ENCODE measurements around the gene MGAT5.

Gene MGAT5

DNA sequence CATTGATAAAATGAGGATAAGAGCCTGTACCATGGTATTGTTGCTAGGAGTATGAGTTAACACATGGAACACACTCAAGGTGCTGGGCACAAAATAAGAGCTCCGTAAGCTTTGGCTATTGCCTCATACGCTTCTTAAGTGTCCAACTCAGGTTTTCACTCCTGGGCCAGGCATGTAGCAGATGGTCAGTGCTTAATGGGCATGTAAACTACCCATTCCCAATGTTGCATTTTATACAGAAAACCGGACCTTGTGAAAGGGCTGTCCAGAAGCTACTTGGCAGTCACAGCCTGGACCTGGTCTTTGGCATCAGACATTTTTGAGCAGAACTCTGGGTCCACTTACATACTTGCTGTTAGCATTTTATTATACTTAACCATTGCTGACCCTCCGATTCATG, 26.9 kb downstream of the MGAT5 start:
- no peak for TF ChIP-seq ZBTB7A (IDR thresholded peaks at IDR 0.05; ENCODE audit: low read depth)
- TF ChIP-seq MAX (IDR thresholded peaks at IDR 0.05): no peak
- TF ChIP-seq NFIC (IDR thresholded peaks at IDR 0.05): no peak
- TF ChIP-seq REST (IDR thresholded peaks at IDR 0.05; ENCODE audit: low read depth): no peak
- no peak for TF ChIP-seq EGR1 (IDR thresholded peaks at IDR 0.05)
- TF ChIP-seq CEBPB (IDR thresholded peaks at IDR 0.05): no peak
- TF ChIP-seq RAD21 (IDR thresholded peaks at IDR 0.05; ENCODE audit: low read depth): no peak
- TF ChIP-seq TCF12 (IDR thresholded peaks at IDR 0.05; ENCODE audit: low read depth): no peak
- no peak for TF ChIP-seq CREB1 (IDR thresholded peaks at IDR 0.05; ENCODE audit: low read depth)
- TF ChIP-seq TEAD4 (IDR thresholded peaks at IDR 0.05): no peak
- TF ChIP-seq YY1 (IDR thresholded peaks at IDR 0.05; ENCODE audit: low read depth): no peak
- TF ChIP-seq FOXM1 (IDR thresholded peaks at IDR 0.05; ENCODE audit: borderline replicate concordance, low read depth): no peak

GRCh38 chr2:134281815-134282419, 28.0 kb downstream of the MGAT5 start:
- TF ChIP-seq TCF12 (IDR thresholded peaks at IDR 0.05; ENCODE audit: low read depth) (no peak), MAX (IDR thresholded peaks at IDR 0.05) (no peak), TAF1 (IDR thresholded peaks at IDR 0.05; ENCODE audit: low read depth) (no peak), NFIC (IDR thresholded peaks at IDR 0.05) (no peak), TEAD4 (IDR thresholded peaks at IDR 0.05) (no peak), RAD21 (IDR thresholded peaks at IDR 0.05; ENCODE audit: low read depth) (no peak)
- TF ChIP-seq, protein P1, sequence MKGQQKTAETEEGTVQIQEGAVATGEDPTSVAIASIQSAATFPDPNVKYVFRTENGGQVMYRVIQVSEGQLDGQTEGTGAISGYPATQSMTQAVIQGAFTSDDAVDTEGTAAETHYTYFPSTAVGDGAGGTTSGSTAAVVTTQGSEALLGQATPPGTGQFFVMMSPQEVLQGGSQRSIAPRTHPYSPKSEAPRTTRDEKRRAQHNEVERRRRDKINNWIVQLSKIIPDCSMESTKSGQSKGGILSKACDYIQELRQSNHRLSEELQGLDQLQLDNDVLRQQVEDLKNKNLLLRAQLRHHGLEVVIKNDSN (IDR thresholded peaks at IDR 0.05): no peak

DNA sequence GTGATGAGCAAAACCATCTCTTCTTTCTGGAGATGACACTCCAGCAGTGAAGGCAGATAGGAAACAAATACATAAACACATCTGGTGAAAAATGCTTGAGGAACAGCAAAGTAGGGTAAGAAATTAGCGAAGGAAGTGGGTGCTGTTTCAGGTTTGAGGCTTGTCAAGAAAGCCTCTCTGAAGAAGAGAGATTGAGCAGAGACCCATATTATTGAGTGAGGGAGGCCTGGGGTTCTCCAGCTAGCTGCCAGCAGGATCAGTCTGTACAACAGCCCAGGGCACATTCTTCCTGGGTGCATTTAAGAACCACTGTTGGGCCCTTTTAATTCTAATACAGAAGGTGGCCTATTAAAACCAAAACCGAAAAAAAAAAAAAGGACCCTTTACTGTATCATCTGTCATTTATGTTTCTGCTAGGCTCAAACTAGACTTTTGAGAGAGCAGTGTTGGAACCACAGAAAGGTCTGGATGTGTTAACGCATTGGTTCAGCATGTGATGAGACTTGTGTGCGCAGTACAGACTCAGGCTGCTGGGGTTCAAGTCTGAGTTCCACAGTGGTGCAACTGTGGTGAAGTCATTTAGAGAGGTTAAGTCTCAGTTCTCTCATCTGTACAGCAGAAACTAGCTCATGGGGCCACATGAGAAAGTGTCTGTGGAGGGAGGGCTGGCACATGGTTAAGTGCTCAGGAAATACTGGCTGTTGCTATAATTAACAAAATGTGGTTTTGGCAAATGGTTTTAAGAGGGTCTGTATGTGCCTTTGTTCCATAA, 28.9 kb downstream of the MGAT5 start:
- TF ChIP-seq TEAD4 (IDR thresholded peaks at IDR 0.05) (no peak), EGR1 (IDR thresholded peaks at IDR 0.05) (no peak), NFIC (IDR thresholded peaks at IDR 0.05) (no peak), CREB1 (IDR thresholded peaks at IDR 0.05; ENCODE audit: low read depth) (no peak), FOXM1 (IDR thresholded peaks at IDR 0.05; ENCODE audit: borderline replicate concordance, low read depth) (no peak), CEBPB (IDR thresholded peaks at IDR 0.05) (no peak), REST (IDR thresholded peaks at IDR 0.05; ENCODE audit: low read depth) (no peak), MAX (IDR thresholded peaks at IDR 0.05) (no peak), RAD21 (IDR thresholded peaks at IDR 0.05; ENCODE audit: low read depth) (no peak), YY1 (IDR thresholded peaks at IDR 0.05; ENCODE audit: low read depth) (no peak), TAF1 (IDR thresholded peaks at IDR 0.05; ENCODE audit: low read depth) (no peak), EP300 (IDR thresholded peaks at IDR 0.05; ENCODE audit: borderline replicate concordance) (no peak), TCF12 (IDR thresholded peaks at IDR 0.05; ENCODE audit: low read depth) (no peak), ZBTB7A (IDR thresholded peaks at IDR 0.05; ENCODE audit: low read depth) (no peak)
- TF ChIP-seq, protein P1 (IDR thresholded peaks at IDR 0.05): no peak

GRCh38 chr2:134283661-134284060, 29.8 kb downstream of the MGAT5 start:
- TF ChIP-seq, protein P1 (IDR thresholded peaks at IDR 0.05): no peak
- TF ChIP-seq EGR1 (IDR thresholded peaks at IDR 0.05) (no peak), YY1 (IDR thresholded peaks at IDR 0.05; ENCODE audit: low read depth) (no peak), EP300 (IDR thresholded peaks at IDR 0.05; ENCODE audit: borderline replicate concordance) (no peak), NFIC (IDR thresholded peaks at IDR 0.05) (no peak), ZBTB7A (IDR thresholded peaks at IDR 0.05; ENCODE audit: low read depth) (no peak), REST (IDR thresholded peaks at IDR 0.05; ENCODE audit: low read depth) (no peak), RAD21 (IDR thresholded peaks at IDR 0.05; ENCODE audit: low read depth) (no peak), CEBPB (IDR thresholded peaks at IDR 0.05) (no peak), TCF12 (IDR thresholded peaks at IDR 0.05; ENCODE audit: low read depth) (no peak), CREB1 (IDR thresholded peaks at IDR 0.05; ENCODE audit: low read depth) (no peak), FOXM1 (IDR thresholded peaks at IDR 0.05; ENCODE audit: borderline replicate concordance, low read depth) (no peak), MAX (IDR thresholded peaks at IDR 0.05) (no peak), TAF1 (IDR thresholded peaks at IDR 0.05; ENCODE audit: low read depth) (no peak)
